Measurements from ENCODE around the gene JADE3. TPM values are rescaled to one million over a fixed set of nuclear protein-coding genes. Genes with fewer than 3 reads are reported as not detected.
"Not testable (repeated sequence)": the region's sequence is repeated elsewhere in the genome, so short reads cannot be mapped to it uniquely, and the experiment has no call there.

The JADE3 gene
- total RNA-seq, 1 donor from 2014 or later = 6.3 TPM

DNA sequence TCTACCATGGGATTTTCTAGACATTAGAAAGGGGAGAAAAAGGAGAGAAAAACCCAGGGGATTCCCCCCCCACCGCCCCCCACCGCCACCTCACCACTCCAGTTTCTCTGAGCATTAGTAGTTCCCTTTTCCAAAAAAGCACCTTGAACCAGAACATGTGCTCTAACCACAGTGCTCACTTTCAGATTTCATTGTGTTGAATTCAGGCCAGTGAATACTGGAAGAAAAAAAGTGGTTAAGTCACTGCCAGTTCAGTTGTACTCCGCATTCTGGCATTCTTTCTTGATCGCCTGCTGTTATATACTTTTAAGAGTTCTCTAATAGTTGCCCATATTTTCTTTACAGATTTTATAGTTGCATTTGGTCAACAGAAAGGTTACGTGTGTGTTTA is 40.9 kb downstream of the JADE3 start:
- peaks cover 33% of the 10 kb centered on the region for H3K4me1 ChIP-seq
- H3K27ac ChIP-seq (replicated peaks) = peak overlapping the region; percentile 44
- H3K9me3 ChIP-seq (replicated peaks) = no peaks in the 10 kb centered on the region
- H3K27me3 ChIP-seq (ENCODE audit: low read depth) = no peaks in the 10 kb centered on the region
- TF ChIP-seq, protein P1, sequence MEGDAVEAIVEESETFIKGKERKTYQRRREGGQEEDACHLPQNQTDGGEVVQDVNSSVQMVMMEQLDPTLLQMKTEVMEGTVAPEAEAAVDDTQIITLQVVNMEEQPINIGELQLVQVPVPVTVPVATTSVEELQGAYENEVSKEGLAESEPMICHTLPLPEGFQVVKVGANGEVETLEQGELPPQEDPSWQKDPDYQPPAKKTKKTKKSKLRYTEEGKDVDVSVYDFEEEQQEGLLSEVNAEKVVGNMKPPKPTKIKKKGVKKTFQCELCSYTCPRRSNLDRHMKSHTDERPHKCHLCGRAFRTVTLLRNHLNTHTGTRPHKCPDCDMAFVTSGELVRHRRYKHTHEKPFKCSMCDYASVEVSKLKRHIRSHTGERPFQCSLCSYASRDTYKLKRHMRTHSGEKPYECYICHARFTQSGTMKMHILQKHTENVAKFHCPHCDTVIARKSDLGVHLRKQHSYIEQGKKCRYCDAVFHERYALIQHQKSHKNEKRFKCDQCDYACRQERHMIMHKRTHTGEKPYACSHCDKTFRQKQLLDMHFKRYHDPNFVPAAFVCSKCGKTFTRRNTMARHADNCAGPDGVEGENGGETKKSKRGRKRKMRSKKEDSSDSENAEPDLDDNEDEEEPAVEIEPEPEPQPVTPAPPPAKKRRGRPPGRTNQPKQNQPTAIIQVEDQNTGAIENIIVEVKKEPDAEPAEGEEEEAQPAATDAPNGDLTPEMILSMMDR (IDR thresholded peaks at IDR 0.05; ENCODE audit: borderline replicate concordance) = no peak
- H3K4me3 ChIP-seq = no peak overlapping the region
- intact Hi-C loops (cut with micrococcal nuclease) = no loop called here
- H3K36me3 ChIP-seq = no peaks in the 10 kb centered on the region
- no peak for DNase-seq

DNA sequence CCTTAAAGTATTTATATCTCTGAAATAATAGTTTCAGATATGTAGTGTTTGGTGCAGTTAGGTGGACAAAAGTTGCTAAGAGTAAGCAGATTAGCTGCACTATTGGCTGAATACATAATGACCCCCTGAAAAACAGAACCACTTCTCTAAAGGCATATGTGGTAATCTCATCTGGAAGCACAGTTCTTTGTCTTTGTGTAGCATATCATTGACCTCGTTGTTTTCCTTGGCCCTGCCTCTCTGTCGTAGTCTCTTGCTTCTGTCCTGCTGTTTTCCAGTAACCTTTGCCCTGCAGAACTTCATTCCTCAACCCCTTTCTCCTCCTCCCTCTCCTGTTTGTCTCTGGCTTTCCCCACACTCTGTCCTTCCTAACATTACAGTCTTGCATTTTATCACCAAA is 41.4 kb downstream of the JADE3 start:
- Histone ChIP-seq H3K36me3 (no peaks in the 10 kb centered on the region), H3K27ac (replicated peaks) (peak overlapping the region; percentile 44), H3K4me3 (no peak overlapping the region), H3K9me3 (replicated peaks) (no peaks in the 10 kb centered on the region), H3K4me1 (peaks cover 34% of the 10 kb centered on the region), H3K27me3 (ENCODE audit: low read depth) (no peaks in the 10 kb centered on the region)
- TF ChIP-seq, protein P1 (IDR thresholded peaks at IDR 0.05; ENCODE audit: borderline replicate concordance) = no peak
- no peak for DNase-seq
- intact Hi-C loops (cut with micrococcal nuclease) = no loop called here

DNA sequence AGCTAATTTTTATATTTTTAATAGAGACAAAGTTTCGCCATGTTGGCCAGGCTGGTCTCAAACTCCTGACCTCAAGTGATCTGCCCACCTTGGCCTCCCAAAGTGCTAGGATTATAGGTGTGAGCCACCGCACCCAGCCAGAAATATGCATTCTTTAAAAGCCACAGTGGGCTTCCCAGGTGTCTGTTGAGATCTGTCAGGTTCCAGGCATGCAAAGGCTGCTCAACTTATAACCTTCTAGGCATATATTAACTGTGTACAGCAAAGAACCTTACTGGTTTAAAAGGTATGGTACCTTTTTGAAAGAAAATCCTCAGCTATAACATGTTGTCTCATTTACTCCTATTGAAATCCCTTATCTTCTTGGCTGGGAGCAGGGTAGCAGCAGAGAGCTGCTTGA is 42.5 kb downstream of the JADE3 start:
- TF ChIP-seq, protein P1 (IDR thresholded peaks at IDR 0.05; ENCODE audit: borderline replicate concordance) = no peak
- Histone ChIP-seq H3K4me1 (peaks cover 44% of the 10 kb centered on the region), H3K9me3 (replicated peaks) (no peaks in the 10 kb centered on the region), H3K27ac (replicated peaks) (no peak overlapping the region), H3K4me3 (no peak overlapping the region), H3K36me3 (no peaks in the 10 kb centered on the region), H3K27me3 (ENCODE audit: low read depth) (no peaks in the 10 kb centered on the region)
- intact Hi-C loops (cut with micrococcal nuclease) = no loop called here
- DNase-seq = no peak

DNA sequence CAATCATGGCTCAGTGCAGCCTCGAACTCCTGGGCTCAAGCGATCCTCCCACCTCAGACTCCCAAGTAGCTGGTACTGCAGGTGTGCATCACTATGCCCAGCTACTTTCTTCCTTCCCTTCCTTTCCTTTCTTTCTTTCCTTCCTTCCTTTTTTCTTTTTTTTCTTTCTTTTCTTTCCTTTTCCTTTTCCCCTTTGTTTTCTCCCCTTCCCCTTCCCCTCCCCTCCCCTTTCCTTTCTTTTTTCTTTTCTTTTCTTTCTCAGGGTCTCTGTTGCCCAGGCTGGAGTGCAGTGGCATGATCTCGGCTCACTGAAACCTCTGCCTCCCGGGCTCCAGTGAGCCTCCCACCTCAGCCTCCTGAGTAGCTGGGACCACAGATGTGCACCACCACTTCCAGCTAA is 44.4 kb downstream of the JADE3 start:
- intact Hi-C loops (cut with micrococcal nuclease); H3K9me3 ChIP-seq (replicated peaks); H3K36me3 ChIP-seq; H3K27ac ChIP-seq (replicated peaks); DNase-seq; H3K27me3 ChIP-seq (ENCODE audit: low read depth); H3K4me3 ChIP-seq: not testable (repeated sequence)
- H3K4me1 ChIP-seq = peaks cover 51% of the 10 kb centered on the region

DNA sequence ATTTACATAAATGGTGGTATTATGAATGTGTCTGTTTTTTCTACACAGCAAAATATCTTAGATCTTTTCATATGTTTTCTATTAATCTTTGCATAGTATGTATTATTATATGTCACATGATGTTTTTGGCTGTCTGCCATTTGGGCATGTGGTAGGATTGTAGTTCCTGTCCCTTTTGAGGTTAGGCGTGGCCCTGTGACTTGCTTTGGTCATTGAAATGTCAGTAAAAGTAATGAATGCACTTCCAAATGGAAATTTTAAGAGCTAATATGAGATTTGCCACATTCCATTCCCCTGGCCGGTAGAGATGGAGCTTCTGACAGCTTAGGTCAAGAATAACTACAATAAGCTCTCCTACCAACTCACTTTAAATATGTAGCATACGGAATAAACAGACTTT is 45.1 kb downstream of the JADE3 start:
- Histone ChIP-seq H3K27ac (replicated peaks) (no peak overlapping the region), H3K9me3 (replicated peaks) (no peaks in the 10 kb centered on the region), H3K36me3 (no peaks in the 10 kb centered on the region), H3K4me1 (peaks cover 51% of the 10 kb centered on the region), H3K27me3 (ENCODE audit: low read depth) (no peaks in the 10 kb centered on the region), H3K4me3 (no peak overlapping the region)
- intact Hi-C loops (cut with micrococcal nuclease) = no loop called here
- TF ChIP-seq, protein P1 (IDR thresholded peaks at IDR 0.05; ENCODE audit: borderline replicate concordance) = no peak
- no peak for DNase-seq

DNA sequence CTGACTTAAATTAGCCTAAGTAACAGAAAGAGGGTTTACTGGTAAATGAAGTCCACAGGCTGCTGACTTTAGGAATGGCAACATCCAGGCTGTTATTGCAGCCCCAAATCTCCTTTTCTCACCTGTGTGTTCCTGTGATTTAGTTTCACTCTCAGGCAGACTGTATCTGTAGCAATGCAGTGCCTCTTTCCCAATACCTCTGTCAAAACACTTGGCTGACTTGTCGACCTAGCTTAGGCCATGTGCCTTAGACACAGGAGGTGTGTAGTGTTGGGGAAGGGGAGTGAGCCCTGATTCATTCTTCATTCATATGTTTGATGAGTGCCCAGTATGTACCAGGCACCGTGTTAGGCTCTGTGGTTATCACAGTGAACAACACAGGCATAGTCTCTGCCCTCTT is 46.9 kb downstream of the JADE3 start:
- no peak overlapping the region for H3K4me3 ChIP-seq
- H3K36me3 ChIP-seq = no peaks in the 10 kb centered on the region
- H3K27ac ChIP-seq (replicated peaks) = no peak overlapping the region
- TF ChIP-seq, protein P1 (IDR thresholded peaks at IDR 0.05; ENCODE audit: borderline replicate concordance) = no peak
- peaks cover 42% of the 10 kb centered on the region for H3K4me1 ChIP-seq
- no peak for DNase-seq
- H3K27me3 ChIP-seq (ENCODE audit: low read depth) = no peaks in the 10 kb centered on the region
- intact Hi-C loops (cut with micrococcal nuclease) = no loop called here
- no peaks in the 10 kb centered on the region for H3K9me3 ChIP-seq (replicated peaks)

Data from left ventricle myocardium inferior (tissue), 1 donor.